K562 (cell line): ENCODE results near the gene RXRA.

Experiments used
- BCL6 ChIP-seq: fragments of 250-450 bp; sonication (Bioruptor Pico); IDR thresholded peaks from 2 replicates; pipeline ENCODE4 v1.4.0; 2020
- CEBPB ChIP-seq: fragments of 450-650 bp; IDR thresholded peaks from 2 replicates; pipeline ENCODE4 v1.6.1; 2016; ENCODE audit warnings: missing genetic modification characterization, missing compliant biosample characterization
- TF ChIP-seq, protein P1 (sequence below), 3 experiments: IDR thresholded peaks in 2 of 3; conservative IDR thresholded peaks in 1 of 3; 2 replicates each; pipeline ENCODE4 v1.5.1; 2011 to 2012; ENCODE audit warnings: low read length in 3 of 3, mild to moderate bottlenecking in 3 of 3, control low read depth in 2 of 3, improper control_type of control experiment in 1 of 3, inconsistent platforms in 1 of 3, low read depth in 1 of 3, mixed read lengths in 1 of 3, moderate library complexity in 1 of 3; ENCODE audit not compliant: insufficient read depth in 2 of 3

DNA sequence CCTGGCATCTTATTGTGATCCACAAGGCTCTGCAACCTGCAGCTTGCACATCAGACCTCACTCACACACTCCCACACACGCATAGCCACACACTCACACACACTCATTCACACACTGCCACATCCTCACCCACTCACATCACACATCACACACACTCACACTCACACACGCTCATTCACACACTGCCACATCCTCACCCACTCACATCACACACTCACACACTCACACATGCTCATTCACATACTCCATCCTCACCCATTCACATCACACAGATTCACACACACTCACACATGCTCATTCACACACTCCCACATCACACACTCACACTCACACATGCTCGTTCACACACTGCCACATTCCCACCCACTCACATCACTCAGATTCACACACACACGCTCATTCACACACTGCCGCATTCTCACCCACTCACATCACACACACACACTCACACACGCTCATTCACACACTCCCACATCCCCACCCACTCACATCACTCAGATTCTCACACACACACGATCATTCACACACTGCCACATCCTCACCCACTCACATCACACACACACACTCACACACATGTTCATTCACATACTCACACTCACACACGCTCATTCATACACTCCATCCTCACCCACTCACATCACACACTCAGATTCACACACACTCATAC is 47.1 kb upstream of the RXRA start:
- TF ChIP-seq CEBPB (no peak), BCL6 (CRISPR knock-in tag) (no peak)
- TF ChIP-seq, protein P1, sequence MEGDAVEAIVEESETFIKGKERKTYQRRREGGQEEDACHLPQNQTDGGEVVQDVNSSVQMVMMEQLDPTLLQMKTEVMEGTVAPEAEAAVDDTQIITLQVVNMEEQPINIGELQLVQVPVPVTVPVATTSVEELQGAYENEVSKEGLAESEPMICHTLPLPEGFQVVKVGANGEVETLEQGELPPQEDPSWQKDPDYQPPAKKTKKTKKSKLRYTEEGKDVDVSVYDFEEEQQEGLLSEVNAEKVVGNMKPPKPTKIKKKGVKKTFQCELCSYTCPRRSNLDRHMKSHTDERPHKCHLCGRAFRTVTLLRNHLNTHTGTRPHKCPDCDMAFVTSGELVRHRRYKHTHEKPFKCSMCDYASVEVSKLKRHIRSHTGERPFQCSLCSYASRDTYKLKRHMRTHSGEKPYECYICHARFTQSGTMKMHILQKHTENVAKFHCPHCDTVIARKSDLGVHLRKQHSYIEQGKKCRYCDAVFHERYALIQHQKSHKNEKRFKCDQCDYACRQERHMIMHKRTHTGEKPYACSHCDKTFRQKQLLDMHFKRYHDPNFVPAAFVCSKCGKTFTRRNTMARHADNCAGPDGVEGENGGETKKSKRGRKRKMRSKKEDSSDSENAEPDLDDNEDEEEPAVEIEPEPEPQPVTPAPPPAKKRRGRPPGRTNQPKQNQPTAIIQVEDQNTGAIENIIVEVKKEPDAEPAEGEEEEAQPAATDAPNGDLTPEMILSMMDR (IDR thresholded peaks at IDR 0.05 in 2 of 3, conservative IDR thresholded peaks at IDR 0.05 in 1 of 3; ENCODE audit: insufficient read depth in 2 of 3, low read depth in 1 of 3, low read length in 3 of 3) = no peak
